Measurements from ENCODE around the gene BIRC7. TPM values are rescaled to one million over a fixed set of nuclear protein-coding genes. Genes with fewer than 3 reads are reported as not detected.

The BIRC7 gene
- 0.06 TPM for polyA plus RNA-seq (2012; ENCODE audit: low read depth, missing spikeins)

GRCh38 chr20:63235399-63235983 is at the start of gene BIRC7:
BIRC7 (plus strand) TSS chr20:63235905; CDS start chr20:63236097, 192 bp downstream.
- TF ChIP-seq TAF1 (IDR thresholded peaks at IDR 0.05; ENCODE audit: low read depth, low read length) (no peak), POU2F2 (IDR thresholded peaks at IDR 0.05; ENCODE audit: low read depth, low read length) (no peak), PAX5 (IDR thresholded peaks at IDR 0.05; ENCODE audit: insufficient read depth, low read length, severe bottlenecking) (no peak), POLR2A (IDR thresholded peaks at IDR 0.05; ENCODE audit: low read depth, low read length) (no peak), POLR2AphosphoS5 (IDR thresholded peaks at IDR 0.05; ENCODE audit: low read depth, low read length) (no peak), SPI1 (IDR thresholded peaks at IDR 0.05; ENCODE audit: low read depth, low read length) (no peak)
- no peak for FAIRE-seq
- DNase-seq (ENCODE audit: insufficient read length, low spot score), result no peak

- DNase-seq (ENCODE audit: insufficient read length, low spot score), result no peak
- no peak for TF ChIP-seq POLR2A (IDR thresholded peaks at IDR 0.05; ENCODE audit: low read depth, low read length)
- TF ChIP-seq POU2F2 (IDR thresholded peaks at IDR 0.05; ENCODE audit: low read depth, low read length), result no peak
- TF ChIP-seq TAF1 (IDR thresholded peaks at IDR 0.05; ENCODE audit: low read depth, low read length), result no peak
- no peak for TF ChIP-seq POLR2AphosphoS5 (IDR thresholded peaks at IDR 0.05; ENCODE audit: low read depth, low read length)
- no peak for TF ChIP-seq SPI1 (IDR thresholded peaks at IDR 0.05; ENCODE audit: low read depth, low read length)
- TF ChIP-seq PAX5 (IDR thresholded peaks at IDR 0.05; ENCODE audit: insufficient read depth, low read length, severe bottlenecking), result no peak
- no peak for FAIRE-seq
Measured at GRCh38 chr20:63186084-63186483, 49.6 kb upstream of the BIRC7 start.

- TF ChIP-seq TAF1 (IDR thresholded peaks at IDR 0.05; ENCODE audit: low read depth, low read length) (no peak), POLR2AphosphoS5 (IDR thresholded peaks at IDR 0.05; ENCODE audit: low read depth, low read length) (no peak), SPI1 (IDR thresholded peaks at IDR 0.05; ENCODE audit: low read depth, low read length) (no peak), POU2F2 (IDR thresholded peaks at IDR 0.05; ENCODE audit: low read depth, low read length) (no peak), PAX5 (IDR thresholded peaks at IDR 0.05; ENCODE audit: insufficient read depth, low read length, severe bottlenecking) (no peak), POLR2A (IDR thresholded peaks at IDR 0.05; ENCODE audit: low read depth, low read length) (no peak)
- DNase-seq (ENCODE audit: insufficient read length, low spot score) (no peak), FAIRE-seq (no peak)
Measured at GRCh38 chr20:63186528-63187316, 49.0 kb upstream of the BIRC7 start.

- TF ChIP-seq SPI1 (IDR thresholded peaks at IDR 0.05; ENCODE audit: low read depth, low read length) (no peak), POU2F2 (IDR thresholded peaks at IDR 0.05; ENCODE audit: low read depth, low read length) (no peak), TAF1 (IDR thresholded peaks at IDR 0.05; ENCODE audit: low read depth, low read length) (no peak), POLR2A (IDR thresholded peaks at IDR 0.05; ENCODE audit: low read depth, low read length) (no peak), POLR2AphosphoS5 (IDR thresholded peaks at IDR 0.05; ENCODE audit: low read depth, low read length) (no peak), PAX5 (IDR thresholded peaks at IDR 0.05; ENCODE audit: insufficient read depth, low read length, severe bottlenecking) (no peak)
- FAIRE-seq, result no peak
- DNase-seq (ENCODE audit: insufficient read length, low spot score), result no peak
Measured at GRCh38 chr20:63187338-63188158, 48.2 kb upstream of the BIRC7 start.

- no peak for TF ChIP-seq POLR2A (IDR thresholded peaks at IDR 0.05; ENCODE audit: low read depth, low read length)
- TF ChIP-seq POU2F2 (IDR thresholded peaks at IDR 0.05; ENCODE audit: low read depth, low read length), result no peak
- TF ChIP-seq PAX5 (IDR thresholded peaks at IDR 0.05; ENCODE audit: insufficient read depth, low read length, severe bottlenecking), result no peak
- TF ChIP-seq POLR2AphosphoS5 (IDR thresholded peaks at IDR 0.05; ENCODE audit: low read depth, low read length), result no peak
- no peak for TF ChIP-seq SPI1 (IDR thresholded peaks at IDR 0.05; ENCODE audit: low read depth, low read length)
- no peak for TF ChIP-seq TAF1 (IDR thresholded peaks at IDR 0.05; ENCODE audit: low read depth, low read length)
- FAIRE-seq (no peak), DNase-seq (ENCODE audit: insufficient read length, low spot score) (no peak)
Measured at GRCh38 chr20:63188159-63188442, 47.6 kb upstream of the BIRC7 start.

GRCh38 chr20:63188641-63189321 is 46.9 kb upstream of the BIRC7 start:
- no peak for DNase-seq (ENCODE audit: insufficient read length, low spot score)
- TF ChIP-seq POU2F2 (IDR thresholded peaks at IDR 0.05; ENCODE audit: low read depth, low read length), result no peak
- no peak for TF ChIP-seq POLR2A (IDR thresholded peaks at IDR 0.05; ENCODE audit: low read depth, low read length)
- no peak for TF ChIP-seq PAX5 (IDR thresholded peaks at IDR 0.05; ENCODE audit: insufficient read depth, low read length, severe bottlenecking)
- TF ChIP-seq POLR2AphosphoS5 (IDR thresholded peaks at IDR 0.05; ENCODE audit: low read depth, low read length), result no peak
- no peak for TF ChIP-seq TAF1 (IDR thresholded peaks at IDR 0.05; ENCODE audit: low read depth, low read length)
- no peak for TF ChIP-seq SPI1 (IDR thresholded peaks at IDR 0.05; ENCODE audit: low read depth, low read length)
- no peak for FAIRE-seq

- DNase-seq (ENCODE audit: insufficient read length, low spot score) (no peak), FAIRE-seq (peak; percentile 13)
- TF ChIP-seq TAF1 (IDR thresholded peaks at IDR 0.05; ENCODE audit: low read depth, low read length), result no peak
- no peak for TF ChIP-seq PAX5 (IDR thresholded peaks at IDR 0.05; ENCODE audit: insufficient read depth, low read length, severe bottlenecking)
- no peak for TF ChIP-seq SPI1 (IDR thresholded peaks at IDR 0.05; ENCODE audit: low read depth, low read length)
- no peak for TF ChIP-seq POU2F2 (IDR thresholded peaks at IDR 0.05; ENCODE audit: low read depth, low read length)
- TF ChIP-seq POLR2A (IDR thresholded peaks at IDR 0.05; ENCODE audit: low read depth, low read length), result no peak
- no peak for TF ChIP-seq POLR2AphosphoS5 (IDR thresholded peaks at IDR 0.05; ENCODE audit: low read depth, low read length)
Measured at GRCh38 chr20:63189322-63189642, 46.4 kb upstream of the BIRC7 start.

GRCh38 chr20:63189846-63190559 is 45.7 kb upstream of the BIRC7 start:
- DNase-seq (ENCODE audit: insufficient read length, low spot score) (no peak), FAIRE-seq (no peak)
- no peak for TF ChIP-seq POLR2A (IDR thresholded peaks at IDR 0.05; ENCODE audit: low read depth, low read length)
- no peak for TF ChIP-seq TAF1 (IDR thresholded peaks at IDR 0.05; ENCODE audit: low read depth, low read length)
- TF ChIP-seq POU2F2 (IDR thresholded peaks at IDR 0.05; ENCODE audit: low read depth, low read length), result no peak
- no peak for TF ChIP-seq POLR2AphosphoS5 (IDR thresholded peaks at IDR 0.05; ENCODE audit: low read depth, low read length)
- no peak for TF ChIP-seq PAX5 (IDR thresholded peaks at IDR 0.05; ENCODE audit: insufficient read depth, low read length, severe bottlenecking)
- no peak for TF ChIP-seq SPI1 (IDR thresholded peaks at IDR 0.05; ENCODE audit: low read depth, low read length)
